Measurements from ENCODE around the gene ALK. TPM values are rescaled to one million over a fixed set of nuclear protein-coding genes. Genes with fewer than 3 reads are reported as not detected.

Gene ALK
- total RNA-seq, 4 donors from 2014 or later = 0.66 TPM; not detected in 3

DNA sequence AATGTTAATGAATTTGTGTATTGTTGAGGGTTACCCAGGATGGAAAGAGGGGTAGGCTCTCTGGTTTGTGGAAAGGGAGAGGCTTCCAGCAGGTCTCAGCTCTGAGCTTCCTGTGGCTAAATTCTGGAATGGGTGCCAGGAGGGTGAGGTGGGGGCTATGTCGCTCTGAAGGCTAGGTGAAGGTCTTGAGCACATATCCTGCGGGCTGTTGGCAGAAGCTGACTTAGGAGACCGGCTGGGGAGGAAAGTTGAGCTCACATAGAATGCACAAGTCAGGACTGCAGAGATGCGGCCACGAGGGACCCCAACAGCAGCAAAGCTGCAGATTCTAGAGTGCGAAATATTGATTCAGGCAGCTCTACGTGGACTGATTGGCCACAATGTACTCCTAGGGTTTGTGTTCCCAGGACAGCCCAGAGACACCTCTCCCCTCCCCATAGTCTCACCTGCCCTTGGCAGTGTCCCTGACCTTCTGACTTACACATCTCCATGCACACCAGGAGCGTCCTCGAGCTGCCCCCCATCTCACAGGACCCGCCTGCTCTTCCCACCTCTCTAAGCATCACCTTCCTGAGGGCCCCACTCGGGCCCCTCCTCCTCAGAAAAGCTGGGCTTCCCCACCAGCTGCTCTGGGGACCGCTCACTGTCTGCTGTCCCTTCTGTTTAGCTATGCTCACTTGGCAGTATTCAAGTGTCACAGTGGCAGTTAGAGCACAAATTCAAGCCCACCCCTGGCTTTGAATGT, 72.6 kb downstream of the ALK start:
- DNase-seq (ENCODE audit: low spot score in 2 of 2) = no peak
- intact Hi-C loops (cut with DNase I; ENCODE audit: low total_unique reads) = no loop called here
- H3K4me3 ChIP-seq (ENCODE audit: low read depth, poor library complexity, severe bottlenecking) = no peak overlapping the region
- 70 to 74% methylated on average over 12 of the region's 12 CpGs for WGBS, 2 donors
- TF ChIP-seq, protein P1, sequence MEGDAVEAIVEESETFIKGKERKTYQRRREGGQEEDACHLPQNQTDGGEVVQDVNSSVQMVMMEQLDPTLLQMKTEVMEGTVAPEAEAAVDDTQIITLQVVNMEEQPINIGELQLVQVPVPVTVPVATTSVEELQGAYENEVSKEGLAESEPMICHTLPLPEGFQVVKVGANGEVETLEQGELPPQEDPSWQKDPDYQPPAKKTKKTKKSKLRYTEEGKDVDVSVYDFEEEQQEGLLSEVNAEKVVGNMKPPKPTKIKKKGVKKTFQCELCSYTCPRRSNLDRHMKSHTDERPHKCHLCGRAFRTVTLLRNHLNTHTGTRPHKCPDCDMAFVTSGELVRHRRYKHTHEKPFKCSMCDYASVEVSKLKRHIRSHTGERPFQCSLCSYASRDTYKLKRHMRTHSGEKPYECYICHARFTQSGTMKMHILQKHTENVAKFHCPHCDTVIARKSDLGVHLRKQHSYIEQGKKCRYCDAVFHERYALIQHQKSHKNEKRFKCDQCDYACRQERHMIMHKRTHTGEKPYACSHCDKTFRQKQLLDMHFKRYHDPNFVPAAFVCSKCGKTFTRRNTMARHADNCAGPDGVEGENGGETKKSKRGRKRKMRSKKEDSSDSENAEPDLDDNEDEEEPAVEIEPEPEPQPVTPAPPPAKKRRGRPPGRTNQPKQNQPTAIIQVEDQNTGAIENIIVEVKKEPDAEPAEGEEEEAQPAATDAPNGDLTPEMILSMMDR (IDR thresholded peaks at IDR 0.05) = no peak
- TF ChIP-seq POLR2A (IDR thresholded peaks at IDR 0.05) = no peak

DNA sequence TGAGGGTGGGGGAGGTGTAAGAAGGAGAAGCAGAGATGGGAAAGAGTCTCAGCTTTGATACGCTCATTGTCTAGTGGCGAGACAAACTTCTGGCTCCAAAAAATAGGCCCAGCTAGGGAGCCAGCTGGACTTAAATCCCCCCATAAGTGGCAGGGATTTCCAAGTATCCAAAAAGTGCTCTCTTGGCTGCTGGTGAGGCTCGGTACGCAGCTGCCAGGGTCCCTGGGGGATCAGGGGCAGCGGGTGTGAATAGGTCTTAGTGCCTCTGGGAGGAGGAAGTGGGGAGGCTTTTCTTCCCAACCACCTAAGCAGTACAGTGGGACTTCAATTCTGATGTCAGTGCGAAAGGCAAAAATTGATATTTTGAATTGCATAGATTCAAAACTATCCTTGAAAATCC, 73.5 kb downstream of the ALK start:
- intact Hi-C loops (cut with DNase I; ENCODE audit: low total_unique reads) = no loop called here
- TF ChIP-seq POLR2A (IDR thresholded peaks at IDR 0.05) = no peak
- TF ChIP-seq, protein P1 (IDR thresholded peaks at IDR 0.05) = no peak
- 49 to 62% methylated on average over 6 of the region's 6 CpGs for WGBS, 2 donors
- no peak overlapping the region for H3K4me3 ChIP-seq (ENCODE audit: low read depth, poor library complexity, severe bottlenecking)
- no peak for DNase-seq (ENCODE audit: low spot score in 2 of 2)

DNA sequence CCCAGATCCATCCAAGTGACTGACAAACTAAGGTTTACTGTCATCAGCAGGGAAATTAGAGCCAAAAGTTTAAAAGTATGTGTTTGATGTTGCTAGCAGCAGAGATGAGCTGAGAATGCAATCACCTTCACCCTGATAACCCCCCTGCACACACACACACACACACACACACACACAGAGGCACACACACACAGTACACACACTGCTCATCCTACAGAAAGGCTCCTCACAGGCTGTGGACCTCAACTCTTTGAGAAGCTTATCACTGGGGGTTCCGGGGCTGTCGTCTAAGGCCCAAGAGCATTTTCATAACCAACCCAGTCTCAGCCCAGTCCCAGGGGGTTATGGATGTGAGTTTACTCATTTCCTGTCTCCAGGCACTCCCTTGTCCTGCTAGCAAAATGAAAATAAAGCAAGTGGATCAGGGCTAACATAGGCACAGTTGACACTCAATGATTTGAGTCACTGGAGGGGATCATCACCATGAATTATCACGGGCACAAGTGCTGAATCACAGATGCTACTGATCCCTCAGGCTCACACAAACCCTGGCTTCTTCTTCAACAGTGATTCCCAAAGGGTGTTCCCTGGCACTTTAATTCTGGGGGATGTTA, 76.6 kb downstream of the ALK start:
- TF ChIP-seq, protein P1 (IDR thresholded peaks at IDR 0.05) = no peak
- TF ChIP-seq POLR2A (IDR thresholded peaks at IDR 0.05) = no peak
- DNase-seq (ENCODE audit: low spot score in 2 of 2) = no peak
- no peak overlapping the region for H3K4me3 ChIP-seq (ENCODE audit: low read depth, poor library complexity, severe bottlenecking)
- 63 to 81% methylated on average over 1 to 3 of the region's 3 CpGs for WGBS, 2 donors
- intact Hi-C loops (cut with DNase I; ENCODE audit: low total_unique reads) = no loop called here

DNA sequence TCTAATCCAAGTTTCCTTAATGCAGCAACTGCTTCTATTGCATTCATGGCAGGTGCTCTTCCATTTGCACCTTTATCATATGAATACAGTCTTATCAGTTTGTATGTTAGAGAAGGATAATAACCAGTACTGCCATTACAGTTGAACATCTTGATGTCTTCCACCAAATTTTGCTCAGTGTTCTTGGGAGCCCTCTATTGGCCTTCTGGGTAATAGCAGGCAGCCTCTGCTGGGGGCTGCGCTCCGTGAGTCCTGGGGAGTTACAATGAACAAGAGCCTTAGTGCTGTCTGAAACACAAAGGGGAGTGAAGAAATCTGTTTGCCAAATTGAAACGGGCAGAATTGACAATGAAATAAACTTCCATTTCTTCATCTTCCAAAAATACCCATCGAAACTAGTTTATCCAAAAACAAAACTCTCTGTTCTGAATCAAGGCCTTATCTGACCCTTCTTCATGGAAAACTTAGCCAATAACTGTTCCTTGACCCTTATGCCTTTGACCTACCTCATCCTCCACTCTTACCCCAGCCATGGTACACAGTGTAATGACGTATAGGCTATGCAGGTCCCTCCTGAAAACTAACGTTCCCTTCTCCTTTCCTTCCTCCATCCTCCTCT, 79.9 kb downstream of the ALK start:
- WGBS, 2 donors = 39% methylated on average over 6 of the region's 6 CpGs
- intact Hi-C loops (cut with DNase I; ENCODE audit: low total_unique reads) = no loop called here
- no peak overlapping the region for H3K4me3 ChIP-seq (ENCODE audit: low read depth, poor library complexity, severe bottlenecking)
- no peak for DNase-seq (ENCODE audit: low spot score in 2 of 2)
- no peak for TF ChIP-seq POLR2A (IDR thresholded peaks at IDR 0.05)
- TF ChIP-seq, protein P1 (IDR thresholded peaks at IDR 0.05) = no peak

DNA sequence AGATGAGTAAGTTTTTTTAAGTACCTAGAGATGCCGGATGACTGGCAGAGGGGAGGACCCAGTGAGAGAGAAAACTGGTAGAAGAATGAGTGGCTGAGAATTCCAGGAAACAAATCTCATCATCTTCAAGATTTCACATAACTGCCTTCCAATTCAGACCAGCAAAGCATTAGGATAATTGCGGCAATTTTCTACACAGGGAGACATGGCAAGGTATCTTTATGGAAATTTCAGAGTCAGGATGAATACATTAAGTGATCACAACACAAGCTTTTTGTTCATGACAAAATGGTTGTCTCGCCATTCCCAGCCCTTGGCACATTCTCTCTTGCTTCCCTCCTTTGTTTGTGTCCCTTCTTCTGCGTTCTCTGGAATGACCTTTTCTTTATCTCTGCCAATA, 82.1 kb downstream of the ALK start:
- no peak overlapping the region for H3K4me3 ChIP-seq (ENCODE audit: low read depth, poor library complexity, severe bottlenecking)
- 78 to 91% methylated on average over 4 of the region's 4 CpGs for WGBS, 2 donors
- TF ChIP-seq, protein P1 (IDR thresholded peaks at IDR 0.05) = no peak
- TF ChIP-seq POLR2A (IDR thresholded peaks at IDR 0.05) = no peak
- intact Hi-C loops (cut with DNase I; ENCODE audit: low total_unique reads) = no loop called here
- no peak for DNase-seq (ENCODE audit: low spot score in 2 of 2)
